ENCODE measurements around the gene CDH12. TPM values are rescaled to one million over a fixed set of nuclear protein-coding genes. Genes with fewer than 3 reads are reported as not detected.

The CDH12 gene
- total RNA-seq, 4 donors from 2014 or later = not detected

DNA sequence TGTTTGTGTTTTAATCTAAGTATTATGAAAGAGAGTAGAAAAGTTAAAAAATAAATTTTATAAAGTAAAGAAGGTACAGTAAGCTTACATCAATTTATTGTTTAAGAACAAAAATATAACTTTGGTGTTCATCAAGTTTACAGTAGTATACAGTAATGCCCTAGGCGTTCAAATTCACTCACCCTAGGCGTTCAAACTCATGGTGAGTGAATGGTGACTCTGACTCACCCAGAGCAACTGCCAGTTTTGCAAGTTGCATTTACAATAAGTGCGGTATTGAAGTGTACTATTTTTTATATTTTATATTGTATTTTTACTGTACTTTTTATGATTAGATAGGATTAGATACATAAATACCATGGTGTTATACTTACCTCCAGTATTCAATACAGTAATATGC is 421.3 kb downstream of the CDH12 start:
- no peaks in the 10 kb centered on the region for H3K9me3 ChIP-seq
- WGBS = 76% methylated on average over 3 of the region's 3 CpGs
- no peaks in the 10 kb centered on the region for H3K27me3 ChIP-seq
- no peak for DNase-seq (ENCODE audit: extremely low spot score)
- H3K4me3 ChIP-seq = no peak overlapping the region
- H3K27ac ChIP-seq (replicated peaks in 1 of 4) = no peak overlapping the region
- intact Hi-C loops (cut with DNase I) = no loop called here
- H3K36me3 ChIP-seq = no peaks in the 10 kb centered on the region
- TF ChIP-seq POLR2A (IDR thresholded peaks at IDR 0.05; ENCODE audit: low read depth) (no peak), POLR2AphosphoS5 (IDR thresholded peaks at IDR 0.05) (no peak), EP300 (IDR thresholded peaks at IDR 0.05) (no peak)
- TF ChIP-seq, protein P1, sequence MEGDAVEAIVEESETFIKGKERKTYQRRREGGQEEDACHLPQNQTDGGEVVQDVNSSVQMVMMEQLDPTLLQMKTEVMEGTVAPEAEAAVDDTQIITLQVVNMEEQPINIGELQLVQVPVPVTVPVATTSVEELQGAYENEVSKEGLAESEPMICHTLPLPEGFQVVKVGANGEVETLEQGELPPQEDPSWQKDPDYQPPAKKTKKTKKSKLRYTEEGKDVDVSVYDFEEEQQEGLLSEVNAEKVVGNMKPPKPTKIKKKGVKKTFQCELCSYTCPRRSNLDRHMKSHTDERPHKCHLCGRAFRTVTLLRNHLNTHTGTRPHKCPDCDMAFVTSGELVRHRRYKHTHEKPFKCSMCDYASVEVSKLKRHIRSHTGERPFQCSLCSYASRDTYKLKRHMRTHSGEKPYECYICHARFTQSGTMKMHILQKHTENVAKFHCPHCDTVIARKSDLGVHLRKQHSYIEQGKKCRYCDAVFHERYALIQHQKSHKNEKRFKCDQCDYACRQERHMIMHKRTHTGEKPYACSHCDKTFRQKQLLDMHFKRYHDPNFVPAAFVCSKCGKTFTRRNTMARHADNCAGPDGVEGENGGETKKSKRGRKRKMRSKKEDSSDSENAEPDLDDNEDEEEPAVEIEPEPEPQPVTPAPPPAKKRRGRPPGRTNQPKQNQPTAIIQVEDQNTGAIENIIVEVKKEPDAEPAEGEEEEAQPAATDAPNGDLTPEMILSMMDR (IDR thresholded peaks at IDR 0.05) = no peak
- H3K4me1 ChIP-seq = no peaks in the 10 kb centered on the region

DNA sequence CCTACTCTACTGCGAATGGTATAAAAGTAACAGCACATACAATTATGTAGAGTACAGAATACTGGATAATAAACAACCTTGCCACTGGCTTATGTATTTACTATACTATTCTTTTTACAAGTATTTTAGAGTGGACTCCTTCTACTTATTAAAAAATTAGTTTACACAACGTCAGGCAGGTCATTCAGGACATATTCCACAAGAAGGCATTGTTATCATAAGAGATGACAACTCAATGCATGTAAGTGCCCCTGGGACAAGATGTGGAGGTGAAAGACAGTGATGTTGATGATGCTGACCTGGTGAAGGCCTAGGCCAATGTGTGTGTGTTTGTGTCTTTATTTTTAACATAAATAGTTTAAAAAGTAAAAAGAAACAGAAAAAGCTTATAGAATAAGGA is 421.7 kb downstream of the CDH12 start:
- TF ChIP-seq EP300 (IDR thresholded peaks at IDR 0.05) = no peak
- TF ChIP-seq POLR2AphosphoS5 (IDR thresholded peaks at IDR 0.05) = no peak
- TF ChIP-seq POLR2A (IDR thresholded peaks at IDR 0.05; ENCODE audit: low read depth) = no peak
- TF ChIP-seq, protein P1 (IDR thresholded peaks at IDR 0.05) = no peak
- H3K27me3 ChIP-seq = no peaks in the 10 kb centered on the region
- no peak overlapping the region for H3K4me3 ChIP-seq
- H3K36me3 ChIP-seq = no peaks in the 10 kb centered on the region
- intact Hi-C loops (cut with DNase I) = no loop called here
- WGBS = 79% methylated on average over 2 of the region's 2 CpGs
- no peaks in the 10 kb centered on the region for H3K4me1 ChIP-seq
- H3K9me3 ChIP-seq = no peaks in the 10 kb centered on the region
- no peak overlapping the region for H3K27ac ChIP-seq (replicated peaks in 1 of 4)
- DNase-seq (ENCODE audit: extremely low spot score) = no peak

DNA sequence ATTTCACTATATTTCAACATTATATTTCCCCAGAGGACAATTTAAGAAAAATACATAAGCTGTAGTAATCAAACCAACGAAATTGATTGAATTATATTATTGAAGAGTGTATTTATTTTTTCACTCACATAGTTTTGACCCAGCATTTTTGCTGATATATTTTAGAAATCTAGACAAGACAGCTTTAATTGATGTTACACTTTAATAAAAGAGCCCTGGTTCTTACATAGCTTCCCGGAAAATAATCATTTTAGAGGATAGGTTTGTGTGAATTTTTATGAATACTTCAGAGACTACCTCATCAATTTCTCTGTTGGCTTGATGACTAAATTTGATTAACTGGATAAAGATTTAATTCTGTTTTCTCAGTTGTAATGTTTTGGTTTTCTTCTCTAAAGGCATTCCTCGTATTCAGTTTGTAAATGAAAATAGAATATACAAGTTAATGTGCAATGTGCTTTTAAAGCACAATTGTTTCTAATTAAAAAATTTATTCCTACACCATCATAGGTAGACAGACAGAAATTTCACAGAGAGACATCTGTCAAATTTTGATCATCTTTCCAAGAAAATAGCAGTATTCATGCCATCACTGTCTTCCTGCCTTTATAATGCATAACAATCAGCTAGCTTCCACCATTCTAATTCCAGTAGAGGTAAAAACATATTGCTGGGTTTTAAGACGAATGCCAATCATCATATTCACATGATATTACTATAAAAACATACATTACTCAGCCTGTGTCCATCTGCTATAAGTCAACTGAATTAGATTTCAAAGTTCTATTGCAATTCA is 441.4 kb downstream of the CDH12 start:
- no peak overlapping the region for H3K27ac ChIP-seq (replicated peaks in 1 of 4)
- no peaks in the 10 kb centered on the region for H3K27me3 ChIP-seq
- no peak for TF ChIP-seq POLR2A (IDR thresholded peaks at IDR 0.05; ENCODE audit: low read depth)
- TF ChIP-seq, protein P1 (IDR thresholded peaks at IDR 0.05) = no peak
- DNase-seq (ENCODE audit: extremely low spot score) = no peak
- no peaks in the 10 kb centered on the region for H3K4me1 ChIP-seq
- intact Hi-C loops (cut with DNase I) = no loop called here
- H3K36me3 ChIP-seq = no peaks in the 10 kb centered on the region
- no peak overlapping the region for H3K4me3 ChIP-seq
- no peaks in the 10 kb centered on the region for H3K9me3 ChIP-seq
- 58% methylated on average over 4 of the region's 4 CpGs for WGBS

DNA sequence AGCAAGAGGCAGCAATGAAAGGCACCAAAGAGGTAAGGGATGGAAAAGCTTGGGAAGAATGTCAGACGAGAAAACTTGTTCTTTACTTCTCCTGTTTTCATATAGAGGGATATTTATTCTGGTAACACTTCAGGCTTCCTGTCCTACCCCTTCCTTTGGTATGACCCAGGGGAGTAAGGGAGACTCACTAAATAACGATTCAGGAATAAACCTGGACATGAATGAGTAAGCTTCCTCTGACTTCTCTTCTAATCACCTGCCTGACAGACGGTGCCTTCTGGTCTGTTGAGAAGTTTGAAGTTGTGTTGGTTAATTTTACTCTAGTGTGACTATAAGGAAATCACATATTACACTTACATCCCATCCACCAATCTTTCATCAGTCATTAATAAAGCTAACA is 461.2 kb downstream of the CDH12 start:
- Histone ChIP-seq H3K27ac (replicated peaks in 1 of 4) (no peak overlapping the region), H3K4me3 (no peak overlapping the region), H3K4me1 (no peaks in the 10 kb centered on the region), H3K9me3 (no peaks in the 10 kb centered on the region), H3K36me3 (no peaks in the 10 kb centered on the region), H3K27me3 (no peaks in the 10 kb centered on the region)
- 79% methylated on average over 3 of the region's 3 CpGs for WGBS
- no peak for DNase-seq (ENCODE audit: extremely low spot score)
- intact Hi-C loops (cut with DNase I) = no loop called here
- no peak for TF ChIP-seq POLR2A (IDR thresholded peaks at IDR 0.05; ENCODE audit: low read depth)
- no peak for TF ChIP-seq EP300 (IDR thresholded peaks at IDR 0.05)
- TF ChIP-seq, protein P1 (IDR thresholded peaks at IDR 0.05) = no peak
- TF ChIP-seq POLR2AphosphoS5 (IDR thresholded peaks at IDR 0.05) = no peak

DNA sequence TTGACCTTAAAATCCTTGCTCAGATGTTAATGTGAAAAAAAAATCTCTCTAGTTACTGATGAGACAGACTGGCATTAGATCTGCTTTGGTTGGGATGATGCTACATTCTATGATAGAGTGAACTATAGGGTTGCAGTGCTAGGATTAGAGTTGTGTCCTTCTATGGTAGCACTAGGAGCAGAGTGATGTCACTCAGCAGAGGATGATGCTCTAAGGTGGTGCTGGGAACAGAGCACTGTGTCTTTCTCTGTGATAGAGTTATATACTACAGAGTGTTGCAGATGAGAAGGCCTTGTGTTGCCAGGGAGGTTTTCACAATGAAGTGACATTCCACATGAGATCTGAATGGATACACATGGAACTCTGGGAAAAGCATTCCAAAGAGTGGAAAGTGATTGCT is 462.3 kb downstream of the CDH12 start:
- H3K27me3 ChIP-seq = no peaks in the 10 kb centered on the region
- H3K9me3 ChIP-seq = no peaks in the 10 kb centered on the region
- no peaks in the 10 kb centered on the region for H3K36me3 ChIP-seq
- DNase-seq (ENCODE audit: extremely low spot score) = no peak
- TF ChIP-seq, protein P1 (IDR thresholded peaks at IDR 0.05) = no peak
- no peak for TF ChIP-seq POLR2A (IDR thresholded peaks at IDR 0.05; ENCODE audit: low read depth)
- no peak for TF ChIP-seq EP300 (IDR thresholded peaks at IDR 0.05)
- no peak for TF ChIP-seq POLR2AphosphoS5 (IDR thresholded peaks at IDR 0.05)
- no peaks in the 10 kb centered on the region for H3K4me1 ChIP-seq
- intact Hi-C loops (cut with DNase I) = no loop called here
- H3K27ac ChIP-seq (replicated peaks in 1 of 4) = no peak overlapping the region
- H3K4me3 ChIP-seq = no peak overlapping the region
